ENCODE measurements around the gene BDH1. TPM values are rescaled to one million over a fixed set of nuclear protein-coding genes. Genes with fewer than 3 reads are reported as not detected.
A peak's percentile ranks its signal among the peaks of the same experiment; 100 is the strongest.

Gene BDH1
- total RNA-seq, 2 experiments from 2014 or later, result 63.5 to 71.0 TPM

DNA sequence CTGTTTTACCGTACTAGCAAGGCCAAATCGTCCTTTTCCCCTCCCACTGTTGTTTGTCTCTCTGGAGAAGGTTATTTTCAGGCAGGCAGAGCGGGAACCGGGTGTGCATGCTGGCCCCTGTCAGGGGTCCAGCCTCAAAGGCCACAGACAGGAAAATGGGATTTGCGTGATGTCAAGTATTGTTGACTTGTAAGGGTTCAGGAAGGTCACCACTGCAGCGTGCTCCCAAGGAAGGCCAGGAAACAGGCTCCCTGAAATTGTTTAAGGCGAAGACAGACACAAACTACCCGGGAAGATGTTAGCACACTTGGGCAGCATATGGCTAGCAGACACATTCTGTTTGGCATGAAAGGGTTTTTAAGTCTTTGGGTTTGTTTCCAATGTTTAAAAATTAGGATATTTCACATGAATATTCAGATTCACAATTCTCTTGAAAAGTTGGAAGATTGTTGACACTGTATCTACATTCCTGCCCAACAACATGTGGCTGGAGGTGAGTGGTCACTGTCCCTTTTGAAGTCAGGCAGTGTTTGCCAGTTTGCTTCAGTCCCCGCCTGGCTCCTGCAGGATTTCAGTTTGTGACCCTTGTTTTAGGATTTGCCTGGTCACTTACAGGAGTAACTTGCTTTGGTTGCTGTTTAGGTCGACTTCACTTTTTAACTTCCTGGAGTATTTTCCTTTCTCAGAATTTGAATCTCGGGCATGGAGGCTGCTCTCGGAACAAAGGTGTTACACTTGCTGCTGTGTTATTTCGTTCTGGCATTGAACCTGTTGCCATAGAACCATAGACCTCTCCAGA lies 90.4 kb downstream of the BDH1 start:
- Mint-ChIP-seq H3K27ac (no peak overlapping the region), H3K4me3 (no peak overlapping the region), H3K9me3 (peaks cover 3% of the 10 kb centered on the region), H3K36me3 (no peaks in the 10 kb centered on the region), H3K4me1 (peaks cover 28% of the 10 kb centered on the region), H3K27me3 (peaks cover 65% of the 10 kb centered on the region)
- no peak for DNase-seq

DNA sequence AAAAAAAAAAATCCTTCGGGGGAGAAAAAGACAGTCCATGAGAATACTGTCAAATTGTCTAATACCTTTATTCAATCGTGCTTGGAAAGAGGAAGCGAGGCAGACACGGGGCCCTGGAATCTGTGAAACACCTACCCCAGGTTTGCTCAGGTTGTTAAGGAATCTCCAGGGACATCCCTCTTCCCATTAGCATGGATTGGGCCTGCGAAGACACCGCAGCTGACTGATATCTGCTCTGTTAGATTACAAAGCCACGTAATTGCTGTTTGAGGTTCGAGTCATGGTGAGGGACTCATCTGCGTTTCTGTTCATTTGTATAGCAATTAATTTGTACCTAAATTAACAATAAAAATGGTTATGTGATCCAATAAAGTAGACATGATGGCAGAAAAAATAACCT lies 91.0 kb downstream of the BDH1 start:
- peaks cover 7% of the 10 kb centered on the region for H3K9me3 Mint-ChIP-seq
- H3K27ac Mint-ChIP-seq, result no peak overlapping the region

DNA sequence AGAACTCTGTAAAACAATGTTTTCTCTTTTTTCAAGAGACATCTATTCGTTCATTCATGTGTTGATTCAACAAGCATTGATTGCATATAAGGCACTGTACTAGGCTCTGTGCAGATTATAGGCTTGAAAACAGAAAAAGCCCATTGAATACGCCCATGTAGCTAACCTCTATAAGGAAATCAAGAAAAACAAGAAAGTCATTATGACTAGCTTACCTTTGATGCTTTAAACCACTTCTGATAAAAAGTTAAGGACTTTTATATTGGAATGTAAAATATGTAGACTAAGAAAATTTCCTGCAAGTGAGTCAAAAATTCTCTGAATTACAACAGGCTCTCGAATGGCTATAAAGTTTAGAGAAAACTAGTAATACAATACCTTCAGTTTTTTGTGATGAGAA lies 92.5 kb downstream of the BDH1 start:
- H3K4me3 Mint-ChIP-seq, result no peak overlapping the region
- H3K4me1 Mint-ChIP-seq, result peaks cover 28% of the 10 kb centered on the region
- peaks cover 7% of the 10 kb centered on the region for H3K9me3 Mint-ChIP-seq
- no peaks in the 10 kb centered on the region for H3K36me3 Mint-ChIP-seq
- H3K27me3 Mint-ChIP-seq, result peaks cover 52% of the 10 kb centered on the region
- DNase-seq, result no peak
- no peak overlapping the region for H3K27ac Mint-ChIP-seq

More for the DNA sequence above, 91.0 kb downstream of the BDH1 start:
- Mint-ChIP-seq H3K36me3 (no peaks in the 10 kb centered on the region), H3K27me3 (peaks cover 64% of the 10 kb centered on the region), H3K4me3 (no peak overlapping the region), H3K4me1 (peaks cover 28% of the 10 kb centered on the region)
- no peak for DNase-seq

DNA sequence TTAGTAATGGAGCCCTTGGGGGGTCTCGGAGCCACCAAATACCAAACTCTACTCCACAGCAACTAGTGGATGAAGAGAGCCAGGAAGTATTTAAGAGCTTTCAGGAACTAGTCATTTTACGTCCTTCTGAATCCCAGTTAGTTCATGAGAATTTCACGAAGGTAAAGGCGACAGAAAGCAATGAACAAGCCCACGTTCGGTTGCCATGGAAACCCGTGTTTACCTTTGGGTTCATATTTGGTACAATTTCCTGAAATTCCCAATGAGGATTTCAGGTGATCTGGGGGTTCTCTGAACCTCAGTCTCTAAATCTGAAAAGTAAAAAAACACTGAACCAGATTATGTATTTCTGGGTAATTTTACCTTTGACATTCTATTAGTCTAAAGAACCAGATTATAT lies 93.0 kb downstream of the BDH1 start:
- Mint-ChIP-seq H3K4me3 (no peak overlapping the region), H3K4me1 (peaks cover 28% of the 10 kb centered on the region), H3K27me3 (peaks cover 47% of the 10 kb centered on the region), H3K27ac (no peak overlapping the region), H3K9me3 (peaks cover 7% of the 10 kb centered on the region), H3K36me3 (no peaks in the 10 kb centered on the region)
- DNase-seq, result no peak

DNA sequence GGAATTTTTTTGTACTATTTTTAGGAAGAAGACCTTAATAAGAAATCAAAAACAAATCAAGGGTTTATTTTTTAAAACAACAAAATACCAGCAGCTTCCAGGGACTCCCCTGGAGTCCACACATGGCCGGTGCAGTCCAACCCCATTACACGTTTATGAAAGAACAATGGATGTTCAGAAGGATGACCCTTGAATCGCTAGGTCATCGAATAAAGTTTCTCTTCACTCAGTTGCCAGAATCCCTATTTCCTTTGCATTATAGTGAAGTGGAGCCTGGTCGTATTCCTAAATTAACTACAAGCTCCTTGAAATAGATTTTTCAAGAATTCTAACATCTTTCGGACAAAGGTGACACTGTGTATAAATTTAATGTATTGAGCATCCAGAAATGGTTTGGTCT lies 95.1 kb downstream of the BDH1 start:
- H3K27me3 Mint-ChIP-seq, result peaks cover 33% of the 10 kb centered on the region
- peaks cover 7% of the 10 kb centered on the region for H3K9me3 Mint-ChIP-seq

DNA sequence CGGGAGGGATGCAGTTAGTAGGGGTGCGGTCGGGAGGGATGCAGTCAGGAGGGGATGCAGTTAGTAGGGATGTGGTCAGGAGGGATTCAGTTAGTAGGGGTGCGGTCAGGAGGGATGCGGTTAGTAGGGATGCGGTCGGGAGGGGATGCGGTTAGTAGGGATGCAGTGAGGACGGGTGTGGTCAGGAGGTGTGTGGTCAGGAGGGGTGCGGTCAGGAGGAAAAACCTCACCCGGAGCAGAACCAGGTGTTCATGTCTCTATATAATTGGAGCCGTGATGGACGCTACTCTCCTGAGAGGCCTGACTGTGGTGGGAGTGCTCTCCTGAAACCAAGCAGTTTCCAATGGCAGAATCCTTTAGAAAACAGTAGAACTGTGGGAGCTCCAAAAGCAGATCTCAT lies 95.8 kb downstream of the BDH1 start:
- H3K4me3 Mint-ChIP-seq, result no peak overlapping the region
- no peaks in the 10 kb centered on the region for H3K36me3 Mint-ChIP-seq
- H3K27ac Mint-ChIP-seq, result peak overlapping the region; percentile 72
- peaks cover 7% of the 10 kb centered on the region for H3K9me3 Mint-ChIP-seq
- no peak for DNase-seq
- H3K4me1 Mint-ChIP-seq, result peaks cover 22% of the 10 kb centered on the region
- peaks cover 33% of the 10 kb centered on the region for H3K27me3 Mint-ChIP-seq

More for the DNA sequence above, 95.1 kb downstream of the BDH1 start:
- DNase-seq, result no peak
- Mint-ChIP-seq H3K4me3 (no peak overlapping the region), H3K36me3 (no peaks in the 10 kb centered on the region), H3K27ac (no peak overlapping the region), H3K4me1 (peaks cover 23% of the 10 kb centered on the region)

Other genes starting within 250 kb of the BDH1 start
- gene RUBCN, start 180.9 kb upstream of the BDH1 start, total RNA-seq, result 10 to 100 TPM; 23.7 to 24.7 TPM
- gene FYTTD1, start 193.9 kb upstream of the BDH1 start, total RNA-seq, result 10 to 100 TPM; 23.2 to 25.0 TPM
- gene LRCH3, start 235.3 kb upstream of the BDH1 start, total RNA-seq, result 10 to 100 TPM; 33.6 to 34.4 TPM

Data from activated naive CD8-positive, alpha-beta T cell treated with anti-CD3 and anti-CD28 coated beads for 36 hours (primary cell).